Globus pallidus (tissue), 1 donor: ENCODE data around the gene SH3PXD2B.
"Not testable (repeated sequence)": the region's sequence is repeated elsewhere in the genome, so short reads cannot be mapped to it uniquely, and the experiment has no call there.

Experiments used
- DNase-seq: peaks from one replicate; pipeline ENCODE4 v3.0.0-alpha.2; 2015; ENCODE audit warnings: low spot score

The SH3PXD2B gene

GRCh38 chr5:172365948-172366608 lies 88.2 kb downstream of the SH3PXD2B start:
- DNase-seq = no peak

GRCh38 chr5:172364773-172365172 lies 89.6 kb downstream of the SH3PXD2B start:
- peak; percentile 79 for DNase-seq

GRCh38 chr5:172362755-172363154 lies 91.6 kb downstream of the SH3PXD2B start:
- no peak for DNase-seq

GRCh38 chr5:172361566-172362238 lies 92.6 kb downstream of the SH3PXD2B start:
- no peak for DNase-seq

- DNase-seq = no peak
Observed at GRCh38 chr5:172358345-172358744, 96.0 kb downstream of the SH3PXD2B start.

- no peak for DNase-seq
Observed at GRCh38 chr5:172356527-172356926, 97.8 kb downstream of the SH3PXD2B start.

GRCh38 chr5:172356047-172356446 lies 98.3 kb downstream of the SH3PXD2B start:
- DNase-seq = no peak

- DNase-seq = no peak
Observed at GRCh38 chr5:172353846-172354245, 100.5 kb downstream of the SH3PXD2B start.

- no peak for DNase-seq
Observed at GRCh38 chr5:172353271-172353812, 101.0 kb downstream of the SH3PXD2B start.

- not testable (repeated sequence) for DNase-seq
Observed at GRCh38 chr5:172352526-172352925, 101.8 kb downstream of the SH3PXD2B start.

GRCh38 chr5:172351240-172351778 lies 103.0 kb downstream of the SH3PXD2B start:
- no peak for DNase-seq

- DNase-seq = no peak
Observed at GRCh38 chr5:172350212-172351181, 103.8 kb downstream of the SH3PXD2B start.

GRCh38 chr5:172348733-172349132 lies 105.6 kb downstream of the SH3PXD2B start:
- DNase-seq = not testable (repeated sequence)

- DNase-seq = no peak
Observed at GRCh38 chr5:172348084-172348483, 106.2 kb downstream of the SH3PXD2B start.

- DNase-seq = peak; percentile 26
Observed at GRCh38 chr5:172347496-172348052, 106.8 kb downstream of the SH3PXD2B start.

GRCh38 chr5:172345881-172346280 lies 108.4 kb downstream of the SH3PXD2B start:
- no peak for DNase-seq

GRCh38 chr5:172344855-172345409 lies 109.4 kb downstream of the SH3PXD2B start:
- DNase-seq = no peak

- DNase-seq = no peak
Observed at GRCh38 chr5:172343741-172344140, 110.6 kb downstream of the SH3PXD2B start.

GRCh38 chr5:172342918-172343317 lies 111.4 kb downstream of the SH3PXD2B start:
- DNase-seq = no peak

- DNase-seq = no peak
Observed at GRCh38 chr5:172339264-172340180, 114.8 kb downstream of the SH3PXD2B start.
